ENCODE results near the gene NPY5R. TPM values are rescaled to one million over a fixed set of nuclear protein-coding genes. Genes with fewer than 3 reads are reported as not detected.
A peak's percentile ranks its signal among the peaks of the same experiment; 100 is the strongest.

NPY5R gene
- not detected for polyA plus RNA-seq

DNA sequence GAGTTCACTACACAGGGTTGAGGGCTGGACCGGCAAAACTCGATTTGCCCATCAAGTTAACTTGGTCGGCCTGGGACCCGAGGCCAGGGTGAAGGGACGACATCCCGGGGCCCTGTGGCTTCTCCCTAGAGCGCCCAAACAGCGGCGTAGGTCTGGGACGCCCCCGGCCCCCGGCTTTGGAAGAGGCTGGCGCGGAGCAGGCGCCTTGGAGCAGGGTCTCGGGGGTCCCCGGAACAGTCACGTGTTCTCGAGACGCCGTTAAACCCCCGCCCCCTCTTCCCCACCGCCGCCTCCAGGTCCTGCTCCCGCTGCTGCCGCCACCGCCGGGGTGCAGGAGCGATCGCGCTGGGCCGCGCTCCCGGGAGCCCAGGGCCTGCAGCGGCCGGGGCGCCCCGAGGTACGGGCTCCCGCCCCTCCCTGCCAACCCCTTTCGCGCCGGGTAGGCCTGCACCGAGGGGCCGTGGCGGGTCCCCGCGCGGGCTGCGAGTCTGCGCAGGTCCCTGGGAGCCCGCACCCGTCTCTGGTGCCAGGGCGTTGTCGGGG is at the start of gene NPY5R:
NPY5R (plus strand) TSS at position 289 of the 543 bp plus-strand sequence. CDS start 6,382 bp downstream, outside the sequence.
- no peak for DNase-seq
- no peaks in the 10 kb centered on the region for H3K4me1 Mint-ChIP-seq
- peaks cover 6 to 25% (median 8%) of the 10 kb centered on the region in 3 donors for H3K27me3 Mint-ChIP-seq (ENCODE audit: low read depth in 3 of 3)
- peaks cover 0 to 18% (median 2%) of the 10 kb centered on the region in 6 donors for H3K9me3 Mint-ChIP-seq
- H3K4me3 Mint-ChIP-seq, result no peak within 1 kb of the TSS
- no peaks in the 10 kb centered on the region for H3K36me3 Mint-ChIP-seq
- H3K27ac Mint-ChIP-seq, result no peak within 1 kb of the TSS

DNA sequence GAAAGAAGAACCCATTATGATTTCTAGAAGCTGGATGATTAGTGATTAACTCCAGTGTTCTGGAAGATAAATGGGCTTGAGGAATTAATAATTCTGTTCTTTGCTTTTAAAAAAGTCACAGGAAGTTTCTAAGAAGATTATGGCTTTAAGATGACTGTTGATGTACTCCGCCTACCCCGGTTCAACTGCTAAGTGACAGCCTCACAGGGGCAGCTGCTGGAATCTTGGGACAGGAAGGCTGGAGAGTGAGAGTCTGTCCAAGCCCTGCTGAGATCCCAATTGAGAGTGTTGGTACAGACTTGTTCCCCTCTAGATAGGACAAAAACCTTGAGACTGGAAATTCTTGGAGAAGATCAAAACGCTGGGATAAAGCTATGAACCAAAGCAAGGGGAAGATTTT is 48.6 kb upstream of the NPY5R start:
- peaks cover 0 to 5% (median 1%) of the 10 kb centered on the region in 6 donors for H3K9me3 Mint-ChIP-seq
- H3K36me3 Mint-ChIP-seq, result no peaks in the 10 kb centered on the region
- peaks cover 0 to 3% (median 0%) of the 10 kb centered on the region in 3 donors for H3K27me3 Mint-ChIP-seq (ENCODE audit: low read depth in 3 of 3)
- DNase-seq, result no peak
- H3K4me3 Mint-ChIP-seq, result no peak overlapping the region
- no peak overlapping the region for H3K27ac Mint-ChIP-seq
- H3K4me1 Mint-ChIP-seq, result no peaks in the 10 kb centered on the region

DNA sequence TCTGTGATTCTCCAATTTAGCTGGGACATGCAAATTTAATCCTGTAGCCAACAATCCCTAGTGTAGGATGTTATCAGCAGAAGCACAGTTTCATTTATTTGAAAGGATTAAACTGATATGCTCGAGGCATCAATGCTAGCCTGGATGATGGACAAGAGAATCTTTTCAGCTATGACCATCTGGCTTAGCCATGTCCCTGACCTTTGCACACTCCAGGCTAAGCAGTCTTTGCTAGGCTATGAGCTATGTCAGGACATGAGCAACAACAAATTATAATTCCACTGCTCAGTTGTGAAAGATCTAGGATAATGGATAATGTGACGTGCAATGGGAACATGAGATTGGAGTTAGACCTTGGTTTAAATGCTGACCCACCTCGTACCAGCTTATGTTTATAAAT is 43.2 kb upstream of the NPY5R start:
- Mint-ChIP-seq H3K27me3 (ENCODE audit: low read depth in 3 of 3) (no peaks in the 10 kb centered on the region), H3K4me1 (no peaks in the 10 kb centered on the region), H3K9me3 (no peaks in the 10 kb centered on the region), H3K27ac (no peak overlapping the region), H3K4me3 (no peak overlapping the region), H3K36me3 (no peaks in the 10 kb centered on the region)
- no peak for DNase-seq

DNA sequence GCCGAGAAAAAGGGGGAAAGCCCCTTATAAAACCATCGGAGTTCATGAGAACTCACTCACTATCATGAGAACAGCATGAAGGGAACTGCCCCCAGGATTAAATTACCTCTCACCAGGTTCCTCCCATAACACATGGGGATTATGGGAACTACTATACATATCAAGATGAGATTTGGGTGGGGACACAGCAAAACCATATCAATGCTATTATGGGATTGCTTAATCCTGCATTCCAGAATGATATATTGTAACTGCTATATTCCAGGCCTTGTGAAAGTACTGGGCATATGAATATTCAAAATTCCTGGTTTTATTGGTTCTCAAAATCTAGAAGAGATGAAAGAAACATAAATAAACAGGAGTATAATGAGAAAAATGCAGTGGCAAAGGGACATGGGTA is 40.6 kb upstream of the NPY5R start:
- Mint-ChIP-seq H3K27me3 (ENCODE audit: low read depth in 3 of 3) (peaks cover 0 to 2% (median 0%) of the 10 kb centered on the region in 3 donors), H3K4me1 (no peaks in the 10 kb centered on the region), H3K36me3 (no peaks in the 10 kb centered on the region), H3K27ac (no peak overlapping the region), H3K9me3 (no peaks in the 10 kb centered on the region), H3K4me3 (no peak overlapping the region)
- no peak for DNase-seq

DNA sequence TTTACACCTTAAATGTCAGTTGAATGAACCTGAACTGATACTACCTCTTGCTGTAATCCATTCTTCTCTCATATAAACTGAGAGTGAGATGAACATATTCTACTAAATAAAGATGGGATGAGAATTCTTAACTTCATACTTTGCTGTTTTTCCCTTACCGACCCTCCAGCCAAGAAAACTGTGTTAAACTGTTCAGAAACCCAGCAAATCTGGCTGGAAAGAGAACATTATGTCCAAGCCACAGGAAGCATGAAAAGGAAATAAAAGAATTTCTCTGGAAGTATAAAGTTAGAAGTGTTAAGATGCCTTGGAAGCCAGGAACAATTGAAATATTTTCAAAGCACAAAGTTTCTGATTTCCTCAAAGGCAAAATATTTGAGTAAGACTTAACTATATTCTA is 34.2 kb upstream of the NPY5R start:
- Mint-ChIP-seq H3K4me1 (no peaks in the 10 kb centered on the region), H3K36me3 (no peaks in the 10 kb centered on the region), H3K27ac (no peak overlapping the region), H3K27me3 (ENCODE audit: low read depth in 3 of 3) (peaks cover 0 to 3% (median 3%) of the 10 kb centered on the region in 3 donors), H3K9me3 (peaks cover 0 to 3% (median 0%) of the 10 kb centered on the region in 6 donors), H3K4me3 (no peak overlapping the region)
- DNase-seq, result no peak

DNA sequence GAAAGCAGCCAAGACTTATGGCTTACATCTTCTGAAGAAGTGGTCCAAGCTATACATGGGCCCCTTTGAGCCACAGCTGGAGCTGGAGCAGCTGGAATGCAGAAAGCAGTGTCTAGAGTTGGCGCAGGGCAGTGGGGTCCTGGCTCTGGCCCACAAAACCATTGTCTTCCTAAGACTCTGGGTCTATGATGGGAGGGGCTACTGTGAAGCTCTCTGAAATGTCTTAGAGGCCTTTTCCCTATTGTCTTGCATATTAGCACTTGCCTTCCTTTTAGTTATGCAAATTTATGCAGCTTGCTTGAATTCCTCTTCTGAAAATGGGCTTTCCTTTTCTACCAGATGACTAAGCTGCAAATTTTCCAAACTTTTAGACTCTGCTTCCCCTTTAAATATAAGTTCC is 26.6 kb upstream of the NPY5R start:
- no peaks in the 10 kb centered on the region for H3K36me3 Mint-ChIP-seq
- H3K4me3 Mint-ChIP-seq, result no peak overlapping the region
- no peaks in the 10 kb centered on the region for H3K4me1 Mint-ChIP-seq
- DNase-seq, result no peak
- no peak overlapping the region for H3K27ac Mint-ChIP-seq
- peaks cover 8 to 30% (median 17%) of the 10 kb centered on the region in 6 donors for H3K9me3 Mint-ChIP-seq
- H3K27me3 Mint-ChIP-seq (ENCODE audit: low read depth in 3 of 3), result peaks cover 0 to 4% (median 3%) of the 10 kb centered on the region in 3 donors

- Mint-ChIP-seq H3K4me3 (no peak overlapping the region), H3K36me3 (peaks cover 0 to 5% (median 0%) of the 10 kb centered on the region in 3 donors), H3K9me3 (peaks cover 0 to 11% (median 5%) of the 10 kb centered on the region in 6 donors), H3K4me1 (peaks cover 2 to 8% of the 10 kb centered on the region in 2 donors), H3K27me3 (ENCODE audit: low read depth in 3 of 3) (peaks cover 9 to 16% (median 14%) of the 10 kb centered on the region in 3 donors), H3K27ac (no peak overlapping the region)
- DNase-seq, result no peak
These were observed 12.6 kb upstream of the NPY5R start for GRCh38 chr4:163330916-163331628.

GRCh38 chr4:163331629-163332376 is 11.9 kb upstream of the NPY5R start:
- H3K4me1 Mint-ChIP-seq, result peaks cover 2 to 8% of the 10 kb centered on the region in 2 donors
- peaks cover 9 to 16% (median 14%) of the 10 kb centered on the region in 3 donors for H3K27me3 Mint-ChIP-seq (ENCODE audit: low read depth in 3 of 3)
- H3K9me3 Mint-ChIP-seq, result peaks cover 0 to 11% (median 5%) of the 10 kb centered on the region in 6 donors
- H3K36me3 Mint-ChIP-seq, result peaks cover 0 to 5% (median 0%) of the 10 kb centered on the region in 3 donors
- DNase-seq, result no peak
- H3K27ac Mint-ChIP-seq, result no peak overlapping the region
- H3K4me3 Mint-ChIP-seq, result no peak overlapping the region

GRCh38 chr4:163332526-163333406 is 10.9 kb upstream of the NPY5R start, which contains the start of gene NPY1R:
Gene NPY1R (minus strand): TSS chr4:163332596. CDS start chr4:163326554, 6,042 bp downstream.
- H3K4me1 Mint-ChIP-seq, result peaks cover 2 to 8% of the 10 kb centered on the region in 2 donors
- no peak within 1 kb of the TSS for H3K27ac Mint-ChIP-seq
- DNase-seq, result no peak
- H3K27me3 Mint-ChIP-seq (ENCODE audit: low read depth in 3 of 3), result peaks cover 9 to 19% (median 14%) of the 10 kb centered on the region in 3 donors
- H3K4me3 Mint-ChIP-seq, result peak within 1 kb of the TSS in 3 of 5 donors; percentile 17 to 33 (median 21)
- peaks cover 0 to 11% (median 5%) of the 10 kb centered on the region in 6 donors for H3K9me3 Mint-ChIP-seq
- peaks cover 0 to 5% (median 0%) of the 10 kb centered on the region in 3 donors for H3K36me3 Mint-ChIP-seq

DNA sequence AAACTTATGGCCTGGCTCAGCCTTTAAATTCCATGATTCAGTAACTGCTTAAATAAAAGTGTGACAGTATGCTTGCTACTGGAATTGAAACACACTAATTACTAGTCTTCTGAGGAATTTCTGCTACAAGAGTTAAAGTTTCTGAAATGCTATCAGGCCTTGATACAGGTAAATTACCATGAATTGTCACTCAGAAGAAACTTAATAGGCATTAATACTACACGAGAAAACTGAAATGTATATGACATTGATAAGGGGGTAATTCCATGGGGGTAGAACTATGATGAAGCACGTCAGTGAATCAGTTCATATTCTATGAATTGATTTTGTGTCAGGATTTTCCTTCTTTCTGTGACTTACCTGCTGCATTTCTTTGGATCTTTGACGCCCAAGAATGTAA is 8.3 kb upstream of the NPY5R start:
- Mint-ChIP-seq H3K4me3 (no peak overlapping the region), H3K27me3 (ENCODE audit: low read depth in 3 of 3) (peaks cover 5 to 16% (median 8%) of the 10 kb centered on the region in 3 donors), H3K36me3 (peaks cover 0 to 5% (median 0%) of the 10 kb centered on the region in 3 donors), H3K9me3 (peaks cover 0 to 11% (median 5%) of the 10 kb centered on the region in 6 donors), H3K27ac (no peak overlapping the region), H3K4me1 (peaks cover 2 to 8% of the 10 kb centered on the region in 2 donors)
- DNase-seq, result no peak

- H3K9me3 Mint-ChIP-seq, result peaks cover 0 to 18% (median 2%) of the 10 kb centered on the region in 6 donors
- H3K36me3 Mint-ChIP-seq, result no peaks in the 10 kb centered on the region
- H3K27me3 Mint-ChIP-seq (ENCODE audit: low read depth in 3 of 3), result peaks cover 6 to 25% (median 6%) of the 10 kb centered on the region in 3 donors
- no peaks in the 10 kb centered on the region for H3K4me1 Mint-ChIP-seq
- no peak overlapping the region for H3K4me3 Mint-ChIP-seq
- H3K27ac Mint-ChIP-seq, result no peak overlapping the region
- no peak for DNase-seq
These were observed 744 bp downstream of the NPY5R start for GRCh38 chr4:163344147-163345125.

GRCh38 chr4:163350672-163351071 is 7.0 kb downstream of the NPY5R start:
- H3K9me3 Mint-ChIP-seq, result peaks cover 0 to 4% (median 0%) of the 10 kb centered on the region in 6 donors

More at GRCh38 chr4:163350672-163351071, 7.0 kb downstream of the NPY5R start:
- no peaks in the 10 kb centered on the region for H3K4me1 Mint-ChIP-seq
- no peak for DNase-seq
- peaks cover 0 to 8% (median 7%) of the 10 kb centered on the region in 3 donors for H3K27me3 Mint-ChIP-seq (ENCODE audit: low read depth in 3 of 3)
- no peak overlapping the region for H3K4me3 Mint-ChIP-seq
- no peak overlapping the region for H3K27ac Mint-ChIP-seq
- no peaks in the 10 kb centered on the region for H3K36me3 Mint-ChIP-seq
